ENCODE data around the gene SEC23B.

DNA sequence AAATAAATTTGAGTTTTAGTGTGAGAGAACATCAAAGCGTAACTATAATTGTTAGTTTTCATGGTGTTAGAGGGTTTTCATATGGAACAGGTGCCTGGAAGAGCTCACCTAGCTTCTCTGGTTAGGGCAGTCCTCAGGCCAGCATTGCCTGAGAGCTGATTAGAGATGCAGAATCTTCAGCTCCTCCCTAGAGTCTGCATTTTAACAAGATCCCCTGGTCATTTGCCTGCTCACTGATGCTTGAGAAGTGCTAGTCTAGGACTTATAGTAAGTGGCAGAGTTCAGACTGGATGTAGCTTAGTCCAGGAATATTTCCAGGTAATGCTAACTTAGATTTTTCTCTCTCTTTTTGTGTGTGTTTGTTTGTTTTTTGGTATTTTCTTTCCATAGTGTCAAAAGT lies 37.8 kb downstream of the SEC23B start:
- TF ChIP-seq POLR2AphosphoS5 (IDR thresholded peaks at IDR 0.05; ENCODE audit: low read depth, low read length) (no peak), ZNF274 (IDR thresholded peaks at IDR 0.05; ENCODE audit: low read depth, low read length) (no peak), POLR2A (IDR thresholded peaks at IDR 0.05; ENCODE audit: borderline replicate concordance, extremely low read depth, insufficient read depth, insufficient read length) (no peak), EZH2 (IDR thresholded peaks at IDR 0.05) (no peak), SIN3A (IDR thresholded peaks at IDR 0.05; ENCODE audit: low read depth) (no peak), RAD21 (IDR thresholded peaks at IDR 0.05; ENCODE audit: low read depth) (no peak), EZH2phosphoT487 (IDR thresholded peaks at IDR 0.05; ENCODE audit: borderline replicate concordance) (no peak), FOSL1 (IDR thresholded peaks at IDR 0.05; ENCODE audit: low read depth) (no peak)
- TF ChIP-seq, protein P1, sequence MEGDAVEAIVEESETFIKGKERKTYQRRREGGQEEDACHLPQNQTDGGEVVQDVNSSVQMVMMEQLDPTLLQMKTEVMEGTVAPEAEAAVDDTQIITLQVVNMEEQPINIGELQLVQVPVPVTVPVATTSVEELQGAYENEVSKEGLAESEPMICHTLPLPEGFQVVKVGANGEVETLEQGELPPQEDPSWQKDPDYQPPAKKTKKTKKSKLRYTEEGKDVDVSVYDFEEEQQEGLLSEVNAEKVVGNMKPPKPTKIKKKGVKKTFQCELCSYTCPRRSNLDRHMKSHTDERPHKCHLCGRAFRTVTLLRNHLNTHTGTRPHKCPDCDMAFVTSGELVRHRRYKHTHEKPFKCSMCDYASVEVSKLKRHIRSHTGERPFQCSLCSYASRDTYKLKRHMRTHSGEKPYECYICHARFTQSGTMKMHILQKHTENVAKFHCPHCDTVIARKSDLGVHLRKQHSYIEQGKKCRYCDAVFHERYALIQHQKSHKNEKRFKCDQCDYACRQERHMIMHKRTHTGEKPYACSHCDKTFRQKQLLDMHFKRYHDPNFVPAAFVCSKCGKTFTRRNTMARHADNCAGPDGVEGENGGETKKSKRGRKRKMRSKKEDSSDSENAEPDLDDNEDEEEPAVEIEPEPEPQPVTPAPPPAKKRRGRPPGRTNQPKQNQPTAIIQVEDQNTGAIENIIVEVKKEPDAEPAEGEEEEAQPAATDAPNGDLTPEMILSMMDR (IDR thresholded peaks at IDR 0.05 in 2 of 3, conservative IDR thresholded peaks at IDR 0.05 in 1 of 3; ENCODE audit: borderline replicate concordance in 1 of 3, insufficient read depth in 1 of 3, low read depth in 2 of 3, low read length in 2 of 3), result no peak
